ENCODE measurements around the gene DPYD. TPM values are rescaled to one million over a fixed set of nuclear protein-coding genes. Genes with fewer than 3 reads are reported as not detected.
"Not testable (repeated sequence)": the region's sequence is repeated elsewhere in the genome, so short reads cannot be mapped to it uniquely, and the experiment has no call there.

The DPYD gene
- total RNA-seq, 1 donor from 2014 or later: 8.1 TPM

DNA sequence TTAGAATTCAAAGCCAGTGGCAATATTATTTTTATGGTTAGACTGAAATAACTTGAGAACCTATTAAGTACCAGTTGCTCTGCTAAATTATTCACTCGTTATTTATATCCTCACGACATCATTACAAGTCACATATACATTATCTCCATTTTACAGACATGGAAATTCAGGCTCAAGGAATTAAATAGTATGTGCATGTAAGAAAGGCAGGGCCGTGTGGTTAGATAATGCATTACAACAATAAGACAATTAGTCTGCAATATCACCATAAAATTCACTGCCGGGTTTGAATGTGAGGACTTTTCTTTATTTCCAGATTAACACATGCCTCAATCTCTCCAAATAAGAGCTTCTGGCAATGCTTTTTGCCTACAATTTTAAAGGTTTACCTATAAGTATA, 675.8 kb downstream of the DPYD start:
- no peak overlapping the region for H3K27ac Mint-ChIP-seq
- no peak overlapping the region for H3K4me3 Mint-ChIP-seq (ENCODE audit: low read depth)
- H3K27me3 Mint-ChIP-seq: no peaks in the 10 kb centered on the region
- no peaks in the 10 kb centered on the region for H3K4me1 Mint-ChIP-seq (ENCODE audit: low read depth)
- H3K36me3 Mint-ChIP-seq (ENCODE audit: insufficient read depth): peaks cover 2% of the 10 kb centered on the region
- H3K9me3 Mint-ChIP-seq (ENCODE audit: low read depth): peaks cover 7% of the 10 kb centered on the region
- TF ChIP-seq, protein P1, sequence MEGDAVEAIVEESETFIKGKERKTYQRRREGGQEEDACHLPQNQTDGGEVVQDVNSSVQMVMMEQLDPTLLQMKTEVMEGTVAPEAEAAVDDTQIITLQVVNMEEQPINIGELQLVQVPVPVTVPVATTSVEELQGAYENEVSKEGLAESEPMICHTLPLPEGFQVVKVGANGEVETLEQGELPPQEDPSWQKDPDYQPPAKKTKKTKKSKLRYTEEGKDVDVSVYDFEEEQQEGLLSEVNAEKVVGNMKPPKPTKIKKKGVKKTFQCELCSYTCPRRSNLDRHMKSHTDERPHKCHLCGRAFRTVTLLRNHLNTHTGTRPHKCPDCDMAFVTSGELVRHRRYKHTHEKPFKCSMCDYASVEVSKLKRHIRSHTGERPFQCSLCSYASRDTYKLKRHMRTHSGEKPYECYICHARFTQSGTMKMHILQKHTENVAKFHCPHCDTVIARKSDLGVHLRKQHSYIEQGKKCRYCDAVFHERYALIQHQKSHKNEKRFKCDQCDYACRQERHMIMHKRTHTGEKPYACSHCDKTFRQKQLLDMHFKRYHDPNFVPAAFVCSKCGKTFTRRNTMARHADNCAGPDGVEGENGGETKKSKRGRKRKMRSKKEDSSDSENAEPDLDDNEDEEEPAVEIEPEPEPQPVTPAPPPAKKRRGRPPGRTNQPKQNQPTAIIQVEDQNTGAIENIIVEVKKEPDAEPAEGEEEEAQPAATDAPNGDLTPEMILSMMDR (IDR thresholded peaks at IDR 0.05; ENCODE audit: unreplicated experiment): no peak
- DNase-seq (ENCODE audit: low spot score, unreplicated experiment): no peak

DNA sequence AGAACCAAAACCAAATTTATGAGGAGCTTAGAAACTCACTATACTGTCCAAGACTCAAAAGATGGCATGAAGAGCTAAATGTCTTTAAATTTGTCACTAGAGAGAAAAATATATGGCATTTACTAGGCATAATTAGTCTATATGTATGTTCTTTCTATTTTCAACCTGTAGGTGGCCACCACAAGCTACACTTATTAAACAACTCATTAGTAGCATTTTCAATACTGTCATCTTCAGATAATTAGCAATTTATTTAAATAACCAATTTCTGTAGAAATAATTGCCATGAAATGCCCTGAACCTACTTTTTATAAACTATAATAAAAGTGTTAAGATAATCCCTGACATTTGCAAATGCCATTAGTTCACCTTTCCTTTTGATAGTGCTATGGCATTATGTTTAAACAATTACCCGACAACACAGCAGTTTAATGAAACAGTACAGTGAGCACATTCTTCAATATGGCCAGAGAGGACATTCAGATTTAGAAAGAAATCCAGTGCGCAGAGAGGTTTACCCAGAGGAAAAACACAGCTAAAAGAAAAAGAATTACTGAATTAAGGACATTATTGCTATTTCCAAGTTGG, 676.8 kb downstream of the DPYD start:
- Mint-ChIP-seq H3K27ac (no peak overlapping the region), H3K4me3 (ENCODE audit: low read depth) (no peak overlapping the region), H3K4me1 (ENCODE audit: low read depth) (no peaks in the 10 kb centered on the region), H3K36me3 (ENCODE audit: insufficient read depth) (peaks cover under 1% of the 10 kb centered on the region), H3K9me3 (ENCODE audit: low read depth) (peaks cover 7% of the 10 kb centered on the region), H3K27me3 (no peaks in the 10 kb centered on the region)
- no peak for DNase-seq (ENCODE audit: low spot score, unreplicated experiment)
- TF ChIP-seq, protein P1 (IDR thresholded peaks at IDR 0.05; ENCODE audit: unreplicated experiment): peak; percentile 63

DNA sequence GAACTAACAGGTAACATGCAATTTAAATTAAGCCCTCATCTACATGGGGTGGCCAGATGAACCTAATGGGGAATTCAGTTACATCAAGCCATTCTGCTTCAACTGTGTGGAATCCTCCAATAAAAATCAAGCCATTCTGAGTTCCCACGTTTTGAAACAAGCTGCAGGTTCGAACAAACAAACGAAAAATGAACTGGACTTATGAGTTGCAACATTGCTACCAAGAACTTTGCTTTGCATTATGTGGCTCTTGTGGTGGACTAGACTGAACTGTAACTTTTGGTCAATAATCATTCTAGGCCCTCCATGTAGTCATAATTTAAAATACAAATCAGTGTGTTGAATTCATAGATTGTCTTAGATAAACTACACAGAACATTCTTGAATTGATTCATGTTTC, 682.0 kb downstream of the DPYD start:
- H3K4me1 Mint-ChIP-seq (ENCODE audit: low read depth): no peaks in the 10 kb centered on the region

GRCh38 chr1:97231354-97231753, 689.5 kb downstream of the DPYD start:
- not testable (repeated sequence) for H3K27me3 Mint-ChIP-seq; DNase-seq (ENCODE audit: low spot score, unreplicated experiment); H3K9me3 Mint-ChIP-seq (ENCODE audit: low read depth); H3K4me3 Mint-ChIP-seq (ENCODE audit: low read depth); H3K4me1 Mint-ChIP-seq (ENCODE audit: low read depth); H3K36me3 Mint-ChIP-seq (ENCODE audit: insufficient read depth); H3K27ac Mint-ChIP-seq

More for the DNA sequence above, 682.0 kb downstream of the DPYD start:
- H3K9me3 Mint-ChIP-seq (ENCODE audit: low read depth): no peaks in the 10 kb centered on the region
- TF ChIP-seq, protein P1 (IDR thresholded peaks at IDR 0.05; ENCODE audit: unreplicated experiment): no peak
- no peak overlapping the region for H3K4me3 Mint-ChIP-seq (ENCODE audit: low read depth)
- no peaks in the 10 kb centered on the region for H3K27me3 Mint-ChIP-seq
- H3K27ac Mint-ChIP-seq: no peak overlapping the region
- H3K36me3 Mint-ChIP-seq (ENCODE audit: insufficient read depth): no peaks in the 10 kb centered on the region
- DNase-seq (ENCODE audit: low spot score, unreplicated experiment): no peak

GRCh38 chr1:97212671-97213070, 708.2 kb downstream of the DPYD start:
- H3K36me3 Mint-ChIP-seq (ENCODE audit: insufficient read depth): no peaks in the 10 kb centered on the region
- H3K4me1 Mint-ChIP-seq (ENCODE audit: low read depth): peaks cover 25% of the 10 kb centered on the region
- no peaks in the 10 kb centered on the region for H3K27me3 Mint-ChIP-seq
- TF ChIP-seq, protein P1 (IDR thresholded peaks at IDR 0.05; ENCODE audit: unreplicated experiment): no peak
- H3K27ac Mint-ChIP-seq: no peak overlapping the region
- no peak for DNase-seq (ENCODE audit: low spot score, unreplicated experiment)
- no peak overlapping the region for H3K4me3 Mint-ChIP-seq (ENCODE audit: low read depth)
- H3K9me3 Mint-ChIP-seq (ENCODE audit: low read depth): peaks cover 5% of the 10 kb centered on the region

GRCh38 chr1:97210307-97210706, 710.5 kb downstream of the DPYD start:
- Mint-ChIP-seq H3K4me1 (ENCODE audit: low read depth) (peaks cover 26% of the 10 kb centered on the region), H3K9me3 (ENCODE audit: low read depth) (no peaks in the 10 kb centered on the region), H3K27ac (no peak overlapping the region), H3K27me3 (no peaks in the 10 kb centered on the region), H3K36me3 (ENCODE audit: insufficient read depth) (no peaks in the 10 kb centered on the region), H3K4me3 (ENCODE audit: low read depth) (no peak overlapping the region)
- TF ChIP-seq, protein P1 (IDR thresholded peaks at IDR 0.05; ENCODE audit: unreplicated experiment): no peak
- DNase-seq (ENCODE audit: low spot score, unreplicated experiment): no peak
